Activated CD4-positive, alpha-beta T cell treated with anti-CD3 and anti-CD28 coated beads, Interleukin-2, amount 10 ng/mL, durations not matched to agents 7 days and 5 days (primary cell): ENCODE measurements around the gene SLC25A44. TPM values are rescaled to one million over a fixed set of nuclear protein-coding genes. Genes with fewer than 3 reads are reported as not detected.

Experiments
- CTCF ChIA-PET: fragments of 350-600 bp; sonication (Branson Sonifier 250); formaldehyde crosslinking; loops from one replicate; lab custom pipeline; 2021; ENCODE audit warnings: antibody characterized with exemption; lab: Charles Lee
- POLR2A ChIA-PET: fragments of 350-600 bp; sonication (Branson Sonifier 250); formaldehyde crosslinking; loops from one replicate; lab custom pipeline; 2021; ENCODE audit warnings: antibody characterized with exemption; lab: Charles Lee
- DNase-seq: peaks from one replicate; pipeline ENCODE4 v3.0.0-alpha.2; 2020
- H3K27ac Mint-ChIP-seq: one replicate; pipeline ENCODE4 v1.8.0; 2021; ENCODE audit warnings: mild to moderate bottlenecking, moderate library complexity, mixed read lengths
- H3K27me3 Mint-ChIP-seq: one replicate; pipeline ENCODE4 v1.8.0; 2021; ENCODE audit warnings: mixed read lengths
- H3K36me3 Mint-ChIP-seq: one replicate; pipeline ENCODE4 v1.8.0; 2021; ENCODE audit warnings: low read depth, mixed read lengths
- H3K4me1 Mint-ChIP-seq: one replicate; pipeline ENCODE4 v1.8.0; 2021; ENCODE audit warnings: mixed read lengths
- H3K4me3 Mint-ChIP-seq: one replicate; pipeline ENCODE4 v1.8.0; 2021; ENCODE audit warnings: mild to moderate bottlenecking, moderate library complexity, mixed read lengths
- H3K9me3 Mint-ChIP-seq: one replicate; pipeline ENCODE4 v1.8.0; 2021; ENCODE audit warnings: mixed read lengths
- total RNA-seq, 2 experiments: library from RNA; stranded (reverse); gene quantifications; one replicate each; pipeline ENCODE4 v1.2.3, GENCODE V29; 2021

The SLC25A44 gene
- total RNA-seq, 2 experiments from 2014 or later: 27.5 to 28.0 TPM

- Mint-ChIP-seq H3K36me3 (peaks cover 25% of the 10 kb centered on the region), H3K27me3 (no peaks in the 10 kb centered on the region), H3K9me3 (no peaks in the 10 kb centered on the region), H3K4me3 (no peak overlapping the region), H3K27ac (peak overlapping the region; percentile 54), H3K4me1 (peaks cover 6% of the 10 kb centered on the region)
- CTCF ChIA-PET: interaction anchor here (0.8 to 2.9 kb wide), 8 partner anchors 7 to 141 kb away, joined by 3 to 15 read pairs (median 4); partner anchors contain the start of gene BGLAP
- POLR2A ChIA-PET: interaction anchor here (0.5 to 0.6 kb wide), 2 partner anchors 9 to 78 kb away, joined by 3 to 4 read pairs; no protein-coding TSS in a partner anchor
- DNase-seq: no peak
Measured at GRCh38 chr1:156232201-156232894, 38.4 kb downstream of the SLC25A44 start.

DNA sequence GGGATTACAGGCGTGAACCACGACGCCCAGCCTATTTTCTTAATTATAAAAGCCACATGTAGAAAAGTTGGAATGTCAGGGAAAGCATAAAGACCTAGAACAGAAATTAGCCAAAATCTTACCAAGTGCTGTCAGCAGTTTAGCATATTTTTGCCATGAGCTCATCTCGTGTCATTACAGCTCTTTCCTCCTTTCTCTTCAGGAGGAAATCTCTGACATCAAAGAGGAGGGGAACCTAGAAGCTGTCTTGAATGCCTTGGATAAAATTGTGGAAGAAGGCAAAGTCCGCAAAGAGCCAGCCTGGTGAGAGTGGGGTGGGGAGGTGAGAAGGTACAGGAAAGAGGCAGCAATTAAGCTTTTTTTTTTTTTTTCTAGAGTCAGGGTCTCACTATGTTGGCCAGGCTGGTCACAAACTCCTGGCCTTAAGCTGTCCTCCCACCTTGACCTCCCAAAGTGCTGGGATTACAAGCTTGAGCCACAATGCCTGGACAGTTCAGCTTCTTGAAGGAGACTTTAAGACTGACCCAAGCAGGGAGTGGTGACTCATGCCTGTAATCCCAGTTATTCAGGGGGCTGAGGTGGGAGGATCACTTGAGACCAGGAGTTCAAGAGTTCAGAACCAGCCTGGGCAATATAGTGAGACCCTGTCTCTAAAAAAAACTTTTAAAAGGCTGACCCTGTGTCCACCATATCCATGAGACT lies 39.7 kb downstream of the SLC25A44 start:
- H3K4me3 Mint-ChIP-seq: no peak overlapping the region
- no peaks in the 10 kb centered on the region for H3K27me3 Mint-ChIP-seq
- peaks cover 30% of the 10 kb centered on the region for H3K36me3 Mint-ChIP-seq
- ChIA-PET CTCF (interaction anchor here (0.7 to 2.9 kb wide), 9 partner anchors 8 to 143 kb away, joined by 3 to 15 read pairs (median 3); partner anchors contain the start of genes BGLAP and PAQR6), POLR2A (no interaction called here)
- H3K4me1 Mint-ChIP-seq: peaks cover 3% of the 10 kb centered on the region
- DNase-seq: no peak
- H3K27ac Mint-ChIP-seq: no peak overlapping the region
- H3K9me3 Mint-ChIP-seq: no peaks in the 10 kb centered on the region

DNA sequence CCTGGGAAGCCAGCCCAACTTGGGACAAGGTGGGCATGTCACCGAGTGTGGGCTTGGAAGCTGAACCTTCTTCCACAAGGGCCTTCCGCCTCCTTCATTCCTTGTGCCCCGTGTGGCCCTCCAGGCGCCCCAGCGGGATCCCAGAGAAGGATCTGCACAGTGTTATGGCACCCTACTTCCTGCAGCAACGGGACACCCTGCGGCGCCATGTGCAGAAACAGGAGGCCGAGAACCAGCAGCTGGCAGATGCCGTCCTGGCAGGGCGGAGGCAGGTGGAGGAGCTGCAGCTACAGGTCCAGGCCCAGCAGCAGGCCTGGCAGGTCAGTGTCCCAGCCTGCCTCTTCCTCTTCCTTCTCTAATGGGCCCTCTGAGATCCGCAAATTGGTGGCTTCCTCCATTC lies 42.3 kb downstream of the SLC25A44 start:
- H3K4me3 Mint-ChIP-seq: no peak overlapping the region
- H3K36me3 Mint-ChIP-seq: peaks cover 35% of the 10 kb centered on the region
- POLR2A ChIA-PET: no interaction called here

DNA sequence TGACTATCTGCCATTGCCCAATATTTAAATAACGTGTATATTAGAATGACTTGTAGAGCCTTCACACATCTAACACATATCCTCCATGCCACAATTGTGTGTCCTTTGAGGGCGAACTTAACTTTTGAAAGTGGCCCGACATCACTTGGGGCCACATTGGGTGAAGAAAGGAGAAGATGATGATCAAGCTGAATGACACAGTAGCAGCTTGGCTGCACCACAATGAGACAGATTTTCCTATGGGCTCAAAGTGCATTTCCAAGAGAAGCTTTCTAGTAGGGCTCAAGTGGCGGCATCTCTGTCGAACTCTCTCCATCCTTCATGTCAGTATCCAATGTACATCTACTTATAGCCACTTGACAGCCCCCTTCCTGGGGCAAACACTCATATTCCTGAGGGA lies 44.3 kb downstream of the SLC25A44 start:
- POLR2A ChIA-PET: no interaction called here
- H3K36me3 Mint-ChIP-seq: peaks cover 35% of the 10 kb centered on the region
- no peak overlapping the region for H3K27ac Mint-ChIP-seq
- no peak overlapping the region for H3K4me3 Mint-ChIP-seq
- no peaks in the 10 kb centered on the region for H3K4me1 Mint-ChIP-seq
- no peaks in the 10 kb centered on the region for H3K9me3 Mint-ChIP-seq
- H3K27me3 Mint-ChIP-seq: no peaks in the 10 kb centered on the region
- CTCF ChIA-PET: interaction anchor here (0.9 to 1.8 kb wide), 4 partner anchors 13 to 15 kb away, joined by 3 to 6 read pairs (median 5); no protein-coding TSS in a partner anchor
- no peak for DNase-seq

More for the DNA sequence above, 42.3 kb downstream of the SLC25A44 start:
- no peaks in the 10 kb centered on the region for H3K27me3 Mint-ChIP-seq
- no peak overlapping the region for H3K27ac Mint-ChIP-seq
- H3K9me3 Mint-ChIP-seq: no peaks in the 10 kb centered on the region
- DNase-seq: no peak
- H3K4me1 Mint-ChIP-seq: no peaks in the 10 kb centered on the region
- CTCF ChIA-PET: interaction anchor here (0.9 to 1.5 kb wide), 2 partner anchors 38 to 83 kb away, joined by 3 to 4 read pairs; no protein-coding TSS in a partner anchor

- no peak overlapping the region for H3K27ac Mint-ChIP-seq
Measured at GRCh38 chr1:156241311-156241811, 47.5 kb downstream of the SLC25A44 start.

GRCh38 chr1:156241926-156242325 lies 48.0 kb downstream of the SLC25A44 start, which contains the start of gene BGLAP:
TSS of gene BGLAP (plus strand) at chr1:156242184. CDS start at chr1:156242232, 48 bp downstream.
- Mint-ChIP-seq H3K4me3 (no peak within 1 kb of the TSS), H3K36me3 (peaks cover 22% of the 10 kb centered on the region), H3K27ac (no peak within 1 kb of the TSS), H3K4me1 (peaks cover 18% of the 10 kb centered on the region), H3K27me3 (no peaks in the 10 kb centered on the region), H3K9me3 (no peaks in the 10 kb centered on the region)
- no peak for DNase-seq
- POLR2A ChIA-PET: no interaction called here
- CTCF ChIA-PET: interaction anchor here (0.5 to 1.2 kb wide), 2 partner anchors 9 to 95 kb away, joined by 4 to 7 read pairs; no protein-coding TSS in a partner anchor

More at GRCh38 chr1:156241311-156241811, 47.5 kb downstream of the SLC25A44 start:
- Mint-ChIP-seq H3K9me3 (no peaks in the 10 kb centered on the region), H3K27me3 (no peaks in the 10 kb centered on the region), H3K4me3 (no peak overlapping the region), H3K4me1 (peaks cover 17% of the 10 kb centered on the region), H3K36me3 (peaks cover 26% of the 10 kb centered on the region)
- CTCF ChIA-PET: interaction anchor here (0.6 to 1.2 kb wide), 2 partner anchors 8 to 17 kb away, joined by 3 to 7 read pairs; no protein-coding TSS in a partner anchor
- DNase-seq: no peak
- POLR2A ChIA-PET: interaction anchor here (0.6 kb wide), 1 partner anchor 9 kb away, joined by 4 read pairs; no protein-coding TSS in a partner anchor

DNA sequence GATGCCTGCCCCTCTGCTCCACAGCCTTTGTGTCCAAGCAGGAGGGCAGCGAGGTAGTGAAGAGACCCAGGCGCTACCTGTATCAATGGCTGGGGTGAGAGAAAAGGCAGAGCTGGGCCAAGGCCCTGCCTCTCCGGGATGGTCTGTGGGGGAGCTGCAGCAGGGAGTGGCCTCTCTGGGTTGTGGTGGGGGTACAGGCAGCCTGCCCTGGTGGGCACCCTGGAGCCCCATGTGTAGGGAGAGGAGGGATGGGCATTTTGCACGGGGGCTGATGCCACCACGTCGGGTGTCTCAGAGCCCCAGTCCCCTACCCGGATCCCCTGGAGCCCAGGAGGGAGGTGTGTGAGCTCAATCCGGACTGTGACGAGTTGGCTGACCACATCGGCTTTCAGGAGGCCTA lies 48.8 kb downstream of the SLC25A44 start:
- ChIA-PET POLR2A (no interaction called here), CTCF (interaction anchor here (1.0 to 2.1 kb wide), 3 partner anchors 10 to 97 kb away, joined by 4 to 7 read pairs (median 7); no protein-coding TSS in a partner anchor)
- Mint-ChIP-seq H3K27ac (no peak overlapping the region), H3K9me3 (no peaks in the 10 kb centered on the region), H3K27me3 (no peaks in the 10 kb centered on the region), H3K4me1 (peaks cover 18% of the 10 kb centered on the region), H3K4me3 (no peak overlapping the region), H3K36me3 (peaks cover 18% of the 10 kb centered on the region)
- DNase-seq: no peak

DNA sequence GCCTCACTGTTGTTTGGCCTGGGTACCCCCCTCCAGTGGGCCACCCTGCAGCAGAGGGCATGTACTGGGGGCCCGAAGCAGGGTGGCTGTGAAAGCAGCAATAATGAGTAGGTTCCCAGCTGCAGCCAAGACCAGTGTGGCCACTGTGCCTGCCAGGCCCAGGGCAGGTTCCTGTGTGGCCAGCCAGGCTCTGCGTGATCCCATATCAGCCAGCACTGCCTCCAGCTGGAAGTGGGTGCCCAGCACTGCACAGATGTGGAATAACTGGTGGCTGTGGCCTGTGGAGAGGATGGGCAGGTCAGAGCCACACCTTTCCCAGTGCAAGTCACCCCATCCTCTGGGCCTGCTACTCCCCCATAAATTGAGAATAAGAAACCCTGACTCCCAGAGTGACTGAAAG lies 50.2 kb downstream of the SLC25A44 start:
- Mint-ChIP-seq H3K27me3 (no peaks in the 10 kb centered on the region), H3K4me3 (no peak overlapping the region), H3K27ac (no peak overlapping the region), H3K36me3 (peaks cover 10% of the 10 kb centered on the region), H3K4me1 (peaks cover 18% of the 10 kb centered on the region), H3K9me3 (no peaks in the 10 kb centered on the region)
- POLR2A ChIA-PET: no interaction called here
- no peak for DNase-seq
- CTCF ChIA-PET: interaction anchor here (1.1 to 4.7 kb wide), 4 partner anchors 16 to 99 kb away, joined by 3 to 21 read pairs (median 5); no protein-coding TSS in a partner anchor

DNA sequence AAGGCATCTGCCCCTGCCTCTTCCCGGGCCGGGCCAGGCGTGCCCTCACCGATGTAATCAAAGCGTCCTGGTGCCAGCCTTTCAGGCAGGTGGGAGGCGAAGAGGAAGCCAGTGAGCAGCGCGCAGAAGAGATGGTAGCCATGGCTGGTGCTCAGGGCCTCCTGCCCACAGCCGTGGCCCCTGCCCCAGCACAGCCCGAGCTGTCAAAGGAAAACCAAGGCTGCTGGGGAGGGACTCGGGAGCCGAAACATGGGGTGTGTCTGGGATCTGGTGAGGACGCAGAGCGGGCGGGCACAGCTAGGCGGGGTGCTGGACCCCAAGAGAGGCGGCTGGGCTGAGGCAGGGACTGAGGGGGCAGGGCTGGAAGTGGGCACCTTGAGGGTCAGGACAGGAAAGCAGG lies 50.8 kb downstream of the SLC25A44 start:
- Mint-ChIP-seq H3K4me3 (peak overlapping the region; percentile 67), H3K36me3 (peaks cover 7% of the 10 kb centered on the region), H3K27ac (peak overlapping the region; percentile 83), H3K27me3 (no peaks in the 10 kb centered on the region), H3K9me3 (no peaks in the 10 kb centered on the region), H3K4me1 (peaks cover 18% of the 10 kb centered on the region)
- CTCF ChIA-PET: interaction anchor here (0.7 to 4.7 kb wide), 3 partner anchors 12 to 21 kb away, joined by 3 to 21 read pairs (median 3); no protein-coding TSS in a partner anchor
- no peak for DNase-seq
- POLR2A ChIA-PET: no interaction called here

GRCh38 chr1:156245451-156246232 lies 51.7 kb downstream of the SLC25A44 start:
- peak; percentile 57 for DNase-seq
- peak overlapping the region; percentile 67 for H3K4me3 Mint-ChIP-seq
- peak overlapping the region; percentile 83 for H3K27ac Mint-ChIP-seq
- peaks cover 9% of the 10 kb centered on the region for H3K36me3 Mint-ChIP-seq
- peaks cover 18% of the 10 kb centered on the region for H3K4me1 Mint-ChIP-seq
- H3K27me3 Mint-ChIP-seq: no peaks in the 10 kb centered on the region
- ChIA-PET POLR2A (no interaction called here), CTCF (interaction anchor here (0.9 to 4.7 kb wide), 11 partner anchors 14 to 200 kb away, joined by 3 to 21 read pairs (median 3); no protein-coding TSS in a partner anchor)
- H3K9me3 Mint-ChIP-seq: no peaks in the 10 kb centered on the region

GRCh38 chr1:156246241-156246780 lies 52.4 kb downstream of the SLC25A44 start:
- H3K27ac Mint-ChIP-seq: peak overlapping the region; percentile 65
- H3K9me3 Mint-ChIP-seq: no peaks in the 10 kb centered on the region
- H3K4me3 Mint-ChIP-seq: no peak overlapping the region
- peaks cover 20% of the 10 kb centered on the region for H3K4me1 Mint-ChIP-seq
- ChIA-PET POLR2A (no interaction called here), CTCF (interaction anchor here (0.9 to 4.7 kb wide), 10 partner anchors 13 to 200 kb away, joined by 3 to 21 read pairs (median 4); no protein-coding TSS in a partner anchor)
- H3K27me3 Mint-ChIP-seq: no peaks in the 10 kb centered on the region
- DNase-seq: no peak
- peaks cover 10% of the 10 kb centered on the region for H3K36me3 Mint-ChIP-seq
